Mucosa of descending colon (tissue), 3 donors: ENCODE results near the gene NR2F1-AS1. TPM values are rescaled to one million over a fixed set of nuclear protein-coding genes. Genes with fewer than 3 reads are reported as not detected.
"Not testable (repeated sequence)": the region's sequence is repeated elsewhere in the genome, so short reads cannot be mapped to it uniquely, and the experiment has no call there.

ENCODE experiments used
- ATAC-seq: fragments of 200-7000 bp; cut with Tn5 transposase; one replicate; pipeline ENCODE4 v1.9.1; 2020; ENCODE audit warnings: mild to moderate bottlenecking, moderate library complexity
- DNase-seq, 3 donors: peaks; one replicate each; pipeline ENCODE4 v3.0.0-alpha.2; 2020
- H3K36me3 ChIP-seq: fragments of 200-600 bp; one replicate; pipeline ENCODE4 v1.8.0; 2021; ENCODE audit warnings: low read depth, mild to moderate bottlenecking
- H3K4me1 ChIP-seq: fragments of 200-600 bp; one replicate; pipeline ENCODE4 v1.8.0; 2021; ENCODE audit warnings: low read depth, mild to moderate bottlenecking
- H3K4me3 ChIP-seq: fragments of 200-600 bp; one replicate; pipeline ENCODE4 v1.8.0; 2021; ENCODE audit warnings: mild to moderate bottlenecking
- H3K9me3 ChIP-seq: fragments of 200-600 bp; one replicate; pipeline ENCODE4 v1.8.0; 2021; ENCODE audit warnings: mild to moderate bottlenecking
- CTCF ChIP-seq: fragments of 200-600 bp; IDR thresholded peaks from one replicate; pipeline ENCODE4 v1.8.0; 2022; ENCODE audit warnings: antibody characterized with exemption, mild to moderate bottlenecking
- intact Hi-C, 2 donors: fragments of 100-400 bp; cut with DNase I in 1 of 2; cut with micrococcal nuclease in 1 of 2; formaldehyde crosslinking; loops; one replicate each; pipeline versions ENCODE4 v1.11.0 to v1.11.1; 2022; cut with DNase I, micrococcal nuclease
- total RNA-seq, 3 donors: library from RNA; stranded (reverse); fragmentation: NEBNext Ultra II Directional in 2 of 3; extraction: Animal tissue kit (Norgen Biotek cat#: 25700) in 2 of 3; gene quantifications; one replicate each; pipeline versions ENCODE4 v1.2.1 to v1.2.4, GENCODE V29; 2021 to 2023
- donor health status: DM: no; HTN: no; CAD: no; lungs with moderate emphysema.
- donor health status: DM: no; HTN: no; CAD: no.
- donor health status: DM: no; HTN: yes; CAD: no.

The NR2F1-AS1 gene
- total RNA-seq, 3 donors from 2014 or later = 1.5 to 5.7 (median 2.2) TPM

GRCh38 chr5:93402451-93402850 lies 178.6 kb downstream of the NR2F1-AS1 start:
- intact Hi-C loops = no loop called here
- Histone ChIP-seq H3K4me3 (no peak overlapping the region), H3K9me3 (no peaks in the 10 kb centered on the region)

GRCh38 chr5:93401634-93402213 lies 179.3 kb downstream of the NR2F1-AS1 start:
- no peaks in the 10 kb centered on the region for H3K4me1 ChIP-seq
- ATAC-seq = no peak
- intact Hi-C loops = no loop called here
- no peak overlapping the region for H3K4me3 ChIP-seq
- H3K36me3 ChIP-seq = no peaks in the 10 kb centered on the region
- TF ChIP-seq CTCF = no peak
- H3K9me3 ChIP-seq = no peaks in the 10 kb centered on the region
- DNase-seq = no peak

More at GRCh38 chr5:93402451-93402850, 178.6 kb downstream of the NR2F1-AS1 start:
- no peak for TF ChIP-seq CTCF
- ATAC-seq = no peak
- DNase-seq = no peak
- Histone ChIP-seq H3K4me1 (no peaks in the 10 kb centered on the region), H3K36me3 (no peaks in the 10 kb centered on the region)

GRCh38 chr5:93399675-93400074 lies 181.3 kb downstream of the NR2F1-AS1 start:
- DNase-seq (no peak), ATAC-seq (no peak)
- no peaks in the 10 kb centered on the region for H3K4me1 ChIP-seq
- intact Hi-C loops = no loop called here
- TF ChIP-seq CTCF = no peak
- H3K36me3 ChIP-seq = no peaks in the 10 kb centered on the region
- no peaks in the 10 kb centered on the region for H3K9me3 ChIP-seq
- no peak overlapping the region for H3K4me3 ChIP-seq

- TF ChIP-seq CTCF = no peak
- ATAC-seq (no peak), DNase-seq (no peak)
- intact Hi-C loops = no loop called here
- H3K9me3 ChIP-seq = no peaks in the 10 kb centered on the region
- H3K4me3 ChIP-seq = no peak overlapping the region
- H3K4me1 ChIP-seq = no peaks in the 10 kb centered on the region
- H3K36me3 ChIP-seq = no peaks in the 10 kb centered on the region
Observed at GRCh38 chr5:93395971-93396379, 185.0 kb downstream of the NR2F1-AS1 start.

- no peaks in the 10 kb centered on the region for H3K4me1 ChIP-seq
- TF ChIP-seq CTCF = no peak
- intact Hi-C loops = no loop called here
- H3K9me3 ChIP-seq = no peaks in the 10 kb centered on the region
- no peaks in the 10 kb centered on the region for H3K36me3 ChIP-seq
- DNase-seq (no peak), ATAC-seq (no peak)
- no peak overlapping the region for H3K4me3 ChIP-seq
Observed at GRCh38 chr5:93395010-93395409, 186.0 kb downstream of the NR2F1-AS1 start.

- intact Hi-C loops = no loop called here
- DNase-seq = no peak
- TF ChIP-seq CTCF = no peak
- no peaks in the 10 kb centered on the region for H3K4me1 ChIP-seq
- no peak for ATAC-seq
- no peak overlapping the region for H3K4me3 ChIP-seq
- no peaks in the 10 kb centered on the region for H3K36me3 ChIP-seq
- no peaks in the 10 kb centered on the region for H3K9me3 ChIP-seq
Observed at GRCh38 chr5:93394301-93394700, 186.7 kb downstream of the NR2F1-AS1 start.

GRCh38 chr5:93391169-93391568 lies 189.8 kb downstream of the NR2F1-AS1 start:
- H3K36me3 ChIP-seq, H3K4me3 ChIP-seq, H3K9me3 ChIP-seq, DNase-seq, intact Hi-C loops, H3K4me1 ChIP-seq, ATAC-seq: not testable (repeated sequence)
